GM21447 (cell line): Measurements from ENCODE around the gene SLC25A22.
A peak's percentile ranks its signal among the peaks of the same experiment; 100 is the strongest.

Experiments
- ATAC-seq: cut with Tn5 transposase; IDR thresholded peaks from one replicate; pipeline ENCODE4 v1.9.1; 2021; ENCODE audit not compliant: unreplicated experiment

SLC25A22 gene

DNA sequence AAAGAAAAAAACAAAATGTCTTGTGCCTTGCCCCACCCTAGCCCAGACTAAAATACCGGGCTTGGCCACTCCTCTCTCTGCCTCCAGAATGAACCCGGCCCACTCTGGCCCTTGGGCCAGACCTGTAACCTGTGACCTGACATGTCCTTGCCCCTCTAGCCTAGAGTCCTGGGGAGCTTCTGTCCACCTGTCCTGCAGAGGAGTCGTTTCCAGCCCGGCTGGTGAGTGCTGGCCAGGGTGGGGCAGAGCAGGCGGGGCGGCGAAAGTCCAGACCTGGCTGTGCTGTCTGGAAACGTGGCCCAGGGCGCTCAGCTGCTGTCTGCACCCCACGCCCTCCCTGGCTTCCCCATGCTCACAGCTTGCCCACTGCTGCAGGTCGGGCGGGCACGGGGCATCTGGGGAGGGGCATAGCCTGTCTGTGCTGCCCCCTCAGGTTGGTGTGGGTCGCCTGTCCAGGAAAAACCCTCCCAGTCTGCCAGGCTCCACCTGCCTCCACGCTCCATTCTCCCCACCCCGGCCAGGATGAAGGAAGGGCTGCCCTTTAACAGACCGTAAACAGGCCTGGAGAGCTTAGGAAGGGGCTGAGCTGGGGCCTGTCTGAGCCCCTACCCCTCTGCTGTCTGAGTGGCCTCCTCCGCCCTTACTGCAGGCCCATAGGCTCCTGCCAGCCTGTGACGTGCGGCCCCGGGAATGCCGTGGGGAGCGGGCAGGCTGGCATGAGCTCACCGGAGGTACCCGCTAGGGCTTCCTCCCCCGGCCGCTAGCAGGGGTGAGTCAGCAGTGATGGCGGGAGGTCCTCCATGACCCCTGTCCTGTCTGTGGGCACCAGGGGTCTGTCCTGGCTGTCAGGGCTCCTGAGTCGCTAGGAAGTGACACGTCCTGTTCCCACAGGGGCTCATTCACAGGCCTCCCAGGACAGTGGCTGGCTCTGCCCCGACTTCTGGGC lies 36.6 kb upstream of the SLC25A22 start:
- no peak for ATAC-seq

DNA sequence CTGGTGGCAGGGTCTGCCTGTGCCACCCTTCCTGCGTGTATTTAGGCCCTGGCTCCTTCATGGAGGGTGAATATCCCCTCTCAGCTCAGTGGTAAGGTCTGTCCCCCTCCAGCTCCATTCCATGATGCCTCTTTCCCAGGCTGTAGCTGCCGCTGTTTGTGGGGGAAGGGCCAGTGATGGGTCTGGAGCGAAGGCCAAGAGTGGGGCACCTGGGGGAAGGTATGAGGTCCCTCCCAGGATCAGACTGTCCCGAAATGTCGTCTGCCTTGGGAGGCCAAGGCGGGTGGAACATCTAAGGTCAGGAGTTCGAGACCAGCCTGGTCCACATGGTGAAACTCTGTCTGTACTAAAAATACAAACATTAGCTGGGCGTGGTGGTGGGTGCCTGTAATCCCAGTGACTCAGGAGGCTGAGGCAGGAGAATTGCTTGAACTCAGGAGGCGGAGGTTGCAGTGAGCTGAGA lies 35.8 kb upstream of the SLC25A22 start:
- ATAC-seq: no peak

DNA sequence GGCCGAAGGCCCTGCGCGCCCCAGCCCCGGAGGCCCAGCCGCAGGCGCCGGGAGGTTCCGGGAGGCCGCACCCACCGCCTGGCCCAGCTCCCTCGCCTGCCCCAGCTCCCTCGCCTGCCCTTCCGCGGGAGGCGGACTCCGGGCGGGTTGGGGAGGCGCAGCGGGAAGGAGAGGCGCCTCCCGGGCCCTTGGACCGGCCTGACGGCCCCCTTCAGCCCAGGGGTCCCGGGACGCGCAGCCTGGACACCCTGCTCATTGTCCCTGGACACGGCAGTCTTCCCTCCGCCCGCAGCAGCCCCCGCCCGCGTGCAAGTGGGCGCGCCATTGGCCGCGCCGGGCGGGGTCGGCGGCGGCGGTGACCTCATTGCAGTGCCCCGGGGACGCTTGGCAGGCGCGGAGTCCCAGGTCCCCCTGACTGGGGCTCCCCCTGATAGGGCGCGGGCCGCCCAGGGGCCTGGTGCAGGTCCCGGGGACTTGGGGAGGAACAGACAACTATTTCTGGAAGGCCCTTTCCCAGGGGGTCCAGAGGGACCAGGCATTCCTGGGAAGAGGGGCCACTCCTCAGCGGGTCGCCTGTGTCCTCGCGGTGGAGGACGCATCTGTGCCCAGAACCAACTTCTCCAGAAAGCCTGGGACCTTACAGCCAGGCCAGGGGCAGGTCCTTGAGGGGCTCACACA lies 35.2 kb upstream of the SLC25A22 start:
- peak; percentile 14 for ATAC-seq

DNA sequence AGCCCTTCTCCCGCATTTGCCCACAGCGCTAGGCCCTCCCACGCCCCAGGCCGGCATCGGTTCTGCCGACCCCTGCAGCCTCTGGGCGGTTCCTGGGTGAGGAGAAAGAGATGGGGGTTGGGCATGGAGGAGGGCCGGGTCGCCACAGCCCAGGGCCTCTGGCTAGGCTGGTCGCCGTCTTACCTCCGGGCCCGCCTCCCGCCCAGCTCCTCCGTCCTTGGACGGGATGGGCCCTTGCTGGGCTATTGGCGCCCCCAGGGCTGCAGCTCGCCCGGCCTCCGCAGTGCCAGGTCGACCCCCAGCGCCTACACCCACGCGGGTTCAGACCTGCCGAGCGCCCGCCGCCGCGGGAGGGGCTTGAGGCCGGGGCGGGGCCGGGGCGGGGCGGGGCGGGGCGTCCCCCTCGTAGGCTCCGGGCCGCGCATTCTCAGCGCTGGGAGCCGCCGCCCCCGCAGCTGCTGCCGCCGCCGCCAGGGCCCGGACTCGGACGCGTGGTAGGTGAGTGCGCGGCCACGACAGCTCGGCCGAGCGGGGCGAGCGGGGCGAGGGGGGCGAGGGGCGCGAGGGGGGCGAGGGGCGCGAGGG lies 34.5 kb upstream of the SLC25A22 start, which contains the start of gene CD151:
Gene CD151, plus strand, starts transcription at position 424 of the 585 bp plus-strand sequence. CDS start 3,118 bp downstream, outside the sequence.
- ATAC-seq: peak; percentile 32

DNA sequence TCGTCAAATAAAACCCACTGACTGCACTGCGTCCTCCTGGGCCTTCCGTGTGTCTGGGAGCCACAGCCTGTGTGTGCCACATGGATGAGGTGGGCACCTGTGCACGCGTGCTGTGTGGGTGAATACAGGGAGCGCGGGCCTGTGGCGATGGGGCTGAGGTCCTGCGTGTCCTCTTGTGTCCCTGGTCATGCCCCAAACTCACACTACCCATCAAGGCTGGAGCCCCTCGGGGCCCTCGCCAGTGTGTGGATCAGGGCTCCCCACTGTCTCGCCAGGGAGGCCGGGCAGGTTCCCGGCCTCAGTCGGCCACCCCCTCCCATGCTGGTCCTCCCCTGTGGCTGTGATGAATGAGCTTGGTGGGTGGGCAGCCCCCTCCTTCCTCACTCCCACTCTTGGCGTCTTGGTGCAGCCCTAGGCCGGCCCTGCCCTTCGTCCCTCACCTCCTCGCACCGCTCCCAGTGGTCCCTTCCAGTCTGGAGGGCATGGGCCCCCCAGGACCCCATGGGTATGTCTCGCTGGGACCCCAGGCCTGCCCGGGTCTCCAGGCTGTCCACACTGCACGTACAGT lies 34.0 kb upstream of the SLC25A22 start:
- no peak for ATAC-seq

DNA sequence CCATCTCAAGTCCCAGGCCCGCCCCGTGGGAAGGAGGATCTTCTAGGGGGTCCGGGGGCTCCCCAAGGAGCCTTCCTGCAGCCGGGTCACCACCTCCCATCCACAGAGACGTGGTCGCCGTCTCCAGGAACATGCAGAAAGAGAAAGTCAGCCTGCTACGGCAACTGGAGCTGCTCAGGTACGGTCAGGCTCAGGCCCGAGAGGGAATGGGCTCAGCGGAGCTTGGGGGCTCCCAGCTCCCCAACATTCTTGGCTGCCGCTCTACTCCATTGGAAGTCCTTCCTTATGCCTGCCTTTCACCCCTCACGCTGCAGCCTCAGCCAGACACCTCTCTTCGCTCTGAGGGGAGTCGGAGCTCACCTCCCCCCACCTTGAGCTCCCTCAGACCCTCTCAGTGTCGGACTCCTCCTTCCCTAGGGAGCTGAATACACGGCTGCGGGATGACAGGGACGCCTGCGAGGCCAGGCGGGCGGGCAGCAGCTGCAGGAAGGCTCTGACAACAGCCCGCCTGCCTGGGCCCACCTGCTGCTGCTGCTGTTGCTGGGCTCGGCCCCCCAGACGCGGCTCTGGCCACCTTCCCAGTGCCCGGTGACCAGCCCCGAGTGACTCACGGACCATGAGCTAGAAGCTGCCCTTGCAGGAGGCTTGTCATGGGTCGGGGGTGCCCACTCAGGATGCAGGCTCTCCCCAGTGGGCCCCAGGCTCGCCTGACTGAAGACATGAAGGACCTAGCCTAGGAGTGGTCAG lies 33.2 kb upstream of the SLC25A22 start:
- ATAC-seq: no peak

DNA sequence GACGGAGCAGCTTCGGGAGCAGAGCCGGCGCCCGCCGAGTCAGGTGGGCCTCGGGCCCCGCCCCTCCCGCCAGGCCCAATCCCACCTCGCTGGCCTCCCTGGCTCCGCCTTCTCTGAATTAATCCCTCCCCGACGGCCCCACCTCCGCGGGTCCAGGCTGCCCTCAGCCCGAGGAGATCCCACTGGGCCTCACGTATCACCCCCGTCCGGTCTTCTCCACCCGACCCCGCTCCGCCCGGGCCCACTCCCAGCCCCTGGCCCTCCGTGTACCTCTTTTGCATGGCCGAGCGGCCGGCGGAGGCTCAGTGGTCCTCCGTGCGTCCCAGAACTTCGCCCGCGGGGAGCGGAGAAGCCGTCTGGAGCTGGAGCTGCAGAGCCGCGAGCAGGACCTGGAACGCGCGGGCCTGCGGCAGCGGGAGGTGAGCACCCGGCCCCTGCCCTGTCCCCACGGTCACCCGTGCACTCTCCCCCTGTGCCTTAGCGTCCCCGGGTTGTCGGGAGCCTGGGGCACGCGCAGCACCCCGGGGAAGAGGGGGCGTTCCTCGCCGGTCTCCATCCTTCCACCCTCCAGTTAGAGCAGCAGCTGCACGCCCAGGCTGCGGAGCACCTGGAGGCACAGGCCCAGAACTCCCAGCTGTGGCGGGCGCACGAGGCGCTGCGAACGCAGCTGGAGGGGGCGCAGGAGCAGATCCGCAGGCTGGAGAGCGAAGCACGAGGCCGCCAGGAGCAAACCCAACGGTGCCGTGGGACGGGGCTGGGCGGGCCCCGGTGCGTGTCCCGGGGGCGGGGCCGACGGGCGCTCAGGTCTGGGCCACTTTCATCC lies 32.4 kb upstream of the SLC25A22 start:
- ATAC-seq: peak; percentile 29

DNA sequence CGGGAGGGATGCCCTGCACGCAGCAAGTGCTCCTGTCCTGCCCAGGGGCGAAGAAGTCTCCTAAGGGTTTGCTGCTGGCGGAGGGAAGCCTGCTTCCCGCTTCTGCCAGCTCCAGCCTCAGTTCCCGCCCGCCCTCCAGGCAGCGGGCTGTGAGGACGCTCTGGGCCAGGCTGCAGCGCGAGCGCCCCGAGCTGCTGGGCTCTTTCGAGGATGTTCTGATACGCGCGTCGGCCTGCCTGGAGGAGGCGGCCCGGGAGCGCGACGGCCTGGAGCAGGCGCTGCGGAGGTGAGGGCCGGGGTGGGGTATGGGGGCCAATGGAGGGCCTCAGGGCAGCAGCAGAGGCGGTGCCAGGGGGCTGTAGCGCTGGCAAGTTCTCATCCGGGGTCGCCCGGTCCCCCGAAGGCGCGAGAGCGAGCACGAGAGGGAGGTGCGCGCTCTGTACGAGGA lies 31.8 kb upstream of the SLC25A22 start:
- no peak for ATAC-seq

DNA sequence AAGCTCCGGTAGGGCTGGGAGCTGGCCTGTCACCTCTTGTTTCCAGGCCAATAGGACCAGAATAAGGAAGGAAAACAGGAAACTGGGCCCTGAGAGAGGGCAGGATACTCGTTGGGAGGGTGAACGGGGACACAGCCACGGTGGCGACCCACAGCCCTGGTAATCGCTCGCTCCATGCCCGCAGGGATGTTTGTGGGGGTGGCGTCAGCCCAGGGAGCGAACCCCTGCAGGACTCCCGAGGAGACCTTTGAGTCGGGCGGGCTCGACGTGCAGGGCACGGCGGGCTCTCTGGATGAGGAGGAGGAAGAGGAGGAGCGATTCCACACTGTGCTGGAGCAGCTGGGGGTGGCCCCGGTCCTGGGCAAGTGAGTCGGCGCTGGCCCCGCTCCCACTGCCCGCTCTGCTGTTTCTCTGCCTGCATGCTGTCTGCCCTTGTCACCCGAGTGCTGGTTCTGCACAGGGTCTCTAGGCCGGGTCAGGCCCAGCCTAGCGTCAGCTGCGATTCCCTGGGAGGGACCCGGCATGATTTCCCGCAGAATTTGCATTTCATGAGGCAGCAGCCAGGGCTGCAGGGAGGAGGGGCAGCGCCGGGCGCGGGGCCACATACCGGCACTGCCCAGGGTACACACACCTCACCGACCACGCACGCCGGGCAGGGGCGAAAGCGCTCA lies 31.2 kb upstream of the SLC25A22 start:
- no peak for ATAC-seq

DNA sequence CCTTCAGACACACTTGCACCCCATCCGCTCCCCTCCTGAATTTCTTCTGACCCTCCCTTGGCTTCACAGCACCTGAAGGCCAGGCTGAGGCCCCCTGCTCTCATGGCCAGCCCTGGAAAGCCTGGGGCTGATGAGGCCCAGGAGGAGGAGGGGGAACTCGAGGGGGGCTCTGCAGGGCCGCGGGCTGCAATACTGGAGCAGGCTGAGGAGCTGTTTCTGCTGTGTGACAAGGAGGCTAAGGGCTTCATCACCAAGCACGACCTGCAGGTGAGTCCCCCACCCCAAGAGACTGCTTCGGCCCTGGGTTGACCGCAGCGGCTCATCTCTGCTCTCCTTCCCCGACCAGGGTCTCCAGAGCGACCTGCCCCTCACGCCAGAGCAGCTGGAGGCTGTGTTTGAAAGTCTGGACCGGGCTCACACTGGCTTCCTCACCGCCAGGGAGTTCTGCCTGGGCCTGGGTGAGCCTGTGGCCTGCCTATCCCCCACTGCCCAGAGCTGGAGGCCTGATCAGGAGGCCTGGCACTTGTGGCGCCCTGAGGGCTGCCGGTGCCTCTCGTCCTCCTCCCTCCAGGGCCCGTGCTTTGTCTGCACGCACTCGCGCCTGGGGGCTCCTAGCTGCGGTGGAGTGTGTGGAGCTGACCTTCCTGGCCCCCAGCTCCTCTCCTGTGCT lies 30.6 kb upstream of the SLC25A22 start:
- ATAC-seq: no peak

DNA sequence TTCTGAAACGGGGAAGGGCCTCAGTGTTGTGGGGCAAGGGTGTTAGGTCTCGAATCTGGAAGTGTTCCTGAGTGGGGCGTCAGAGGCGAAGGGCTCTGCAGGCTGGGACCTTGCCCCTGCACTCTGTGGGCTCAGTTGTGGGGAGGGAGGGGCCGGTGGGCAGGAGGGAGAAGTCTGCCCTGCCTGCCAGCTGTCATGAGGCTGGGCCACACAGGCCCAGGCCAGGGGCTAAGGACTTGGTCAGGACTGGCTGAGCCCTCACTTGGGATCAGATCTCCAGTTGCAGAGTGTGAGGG lies 29.8 kb upstream of the SLC25A22 start, which contains the start of gene CRACR2B:
Gene CRACR2B, plus strand, starts transcription at position 23 of the 296 bp plus-strand sequence. CDS start 689 bp downstream, outside the sequence.
- peak; percentile 31 for ATAC-seq

DNA sequence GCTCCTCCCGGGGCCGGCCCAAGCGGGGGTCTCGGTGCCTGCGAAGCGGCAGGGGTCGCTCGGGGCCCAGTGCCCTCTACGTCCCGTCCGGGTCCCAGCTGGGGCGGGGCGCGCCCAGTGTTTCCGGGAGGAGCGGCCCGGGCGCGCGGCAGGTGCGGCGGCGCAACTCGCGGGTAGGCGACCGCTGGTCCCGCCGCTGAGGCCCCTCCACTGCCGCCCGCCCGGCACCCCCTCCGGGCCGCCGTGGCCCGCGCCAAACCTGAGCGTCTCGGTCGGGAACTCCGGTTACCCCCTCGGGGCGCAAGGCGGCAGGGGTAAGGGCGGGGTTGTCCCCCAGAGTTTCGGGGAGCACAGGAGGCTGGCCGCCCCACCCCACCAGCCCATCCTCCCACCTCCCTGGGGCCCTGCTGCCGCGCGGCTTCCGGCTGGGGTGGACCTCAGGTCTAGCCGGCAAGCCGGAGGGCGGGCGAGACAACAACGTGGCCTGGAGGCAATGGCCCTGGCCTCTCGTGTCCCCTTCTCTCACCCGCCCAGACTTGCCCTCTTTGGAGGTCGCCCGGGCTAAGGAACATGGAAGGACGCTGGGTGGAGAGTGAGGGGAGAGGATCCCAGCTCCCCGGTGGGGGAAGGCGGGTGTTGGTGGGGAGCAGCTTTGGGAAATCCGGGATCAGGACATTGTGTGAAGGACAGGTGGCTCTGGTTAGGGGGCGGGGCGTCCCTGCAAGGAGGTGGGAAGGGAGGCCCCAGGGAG lies 29.2 kb upstream of the SLC25A22 start:
- peak; percentile 36 for ATAC-seq

DNA sequence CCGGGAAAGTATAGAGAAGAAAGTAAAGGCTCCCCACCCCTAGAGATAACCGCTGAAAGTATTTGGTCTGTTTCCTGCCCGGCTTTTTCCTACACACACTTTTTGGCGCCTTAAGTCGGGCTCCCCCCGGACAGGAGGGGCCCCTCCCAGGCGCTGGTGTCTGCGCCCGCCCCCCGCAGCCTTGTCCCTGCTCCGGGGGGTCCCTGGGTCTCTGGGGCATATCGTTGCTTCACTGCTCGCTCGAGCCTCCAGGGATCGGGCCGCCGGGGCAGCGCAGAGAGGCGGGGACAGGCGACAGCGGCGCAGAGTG lies 28.7 kb upstream of the SLC25A22 start:
- no peak for ATAC-seq

DNA sequence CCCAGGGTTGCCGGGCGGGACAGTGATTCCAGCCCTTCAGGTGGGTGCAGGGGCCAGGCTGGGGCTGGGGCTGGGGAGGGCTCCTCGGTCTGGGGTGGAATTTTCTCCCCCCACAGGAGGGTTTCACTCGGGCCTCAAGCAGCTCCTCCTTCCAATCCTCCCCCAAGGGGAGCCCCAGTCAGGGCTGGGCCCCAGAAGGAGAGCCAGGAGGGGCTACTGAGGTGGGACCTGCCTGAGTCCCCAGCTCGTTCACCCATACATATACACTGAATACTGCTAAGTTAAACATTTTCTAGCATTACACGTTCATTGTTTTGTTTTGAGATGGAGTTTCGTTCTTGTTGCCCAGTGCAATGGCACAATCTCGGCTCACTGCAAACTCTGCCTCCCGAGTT lies 28.1 kb upstream of the SLC25A22 start:
- no peak for ATAC-seq

DNA sequence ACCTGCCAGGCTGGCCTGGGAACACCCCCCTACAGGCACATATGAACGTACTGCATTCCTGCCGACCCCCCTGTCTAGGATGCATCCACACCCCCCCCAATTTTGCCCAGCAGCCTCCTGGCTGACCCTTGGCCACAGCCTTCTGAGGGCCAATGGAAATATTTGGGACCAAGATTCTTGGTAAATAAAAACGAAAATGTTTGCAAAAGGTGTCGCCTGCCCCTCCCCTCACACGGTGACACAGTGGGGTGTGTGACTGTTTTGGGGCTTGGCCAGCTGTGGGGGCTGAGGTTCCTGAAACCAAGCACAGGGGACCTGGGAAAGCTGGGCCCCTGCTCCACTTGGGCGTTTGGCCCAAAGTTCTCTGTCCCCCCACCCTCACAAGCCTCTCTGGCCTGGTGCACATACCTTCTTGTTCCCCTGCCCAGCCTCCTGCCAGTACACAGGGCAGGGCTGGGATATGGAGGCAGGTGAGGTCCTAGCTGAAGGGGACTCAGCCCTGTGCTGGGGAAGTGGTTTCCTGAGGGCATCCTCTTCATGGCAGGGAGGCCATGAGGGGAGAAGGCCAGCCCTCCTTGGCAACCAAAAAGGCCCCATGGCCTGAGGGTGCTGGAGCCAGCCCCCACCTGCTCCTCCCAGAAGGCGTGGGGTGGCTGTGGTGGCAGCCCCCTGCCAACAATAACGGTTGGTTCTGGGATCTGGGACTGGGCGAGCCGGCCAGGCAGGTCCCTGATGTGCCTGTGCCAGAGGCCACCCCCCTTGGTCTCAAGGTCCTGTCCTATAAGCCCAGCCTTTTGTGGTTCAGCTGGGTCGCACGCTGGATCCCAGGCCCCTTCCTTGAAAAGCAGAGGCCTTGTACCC lies 27.5 kb upstream of the SLC25A22 start:
- ATAC-seq: no peak

DNA sequence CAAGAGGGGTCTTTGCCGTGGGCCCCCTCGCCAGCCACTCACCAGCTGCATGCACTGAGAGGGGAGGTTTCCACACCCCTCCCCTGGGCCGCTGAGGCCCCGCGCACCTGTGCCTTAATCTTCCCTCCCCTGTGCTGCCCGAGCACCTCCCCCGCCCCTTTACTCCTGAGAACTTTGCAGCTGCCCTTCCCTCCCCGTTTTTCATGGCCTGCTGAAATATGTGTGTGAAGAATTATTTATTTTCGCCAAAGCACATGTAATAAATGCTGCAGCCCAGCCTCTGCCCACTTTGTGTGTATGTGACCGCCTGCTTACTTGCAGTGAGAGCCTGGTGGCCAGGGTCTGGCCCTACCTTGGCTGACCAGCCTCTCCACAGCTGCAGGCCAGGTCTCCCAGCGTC lies 26.9 kb upstream of the SLC25A22 start:
- ATAC-seq: no peak

DNA sequence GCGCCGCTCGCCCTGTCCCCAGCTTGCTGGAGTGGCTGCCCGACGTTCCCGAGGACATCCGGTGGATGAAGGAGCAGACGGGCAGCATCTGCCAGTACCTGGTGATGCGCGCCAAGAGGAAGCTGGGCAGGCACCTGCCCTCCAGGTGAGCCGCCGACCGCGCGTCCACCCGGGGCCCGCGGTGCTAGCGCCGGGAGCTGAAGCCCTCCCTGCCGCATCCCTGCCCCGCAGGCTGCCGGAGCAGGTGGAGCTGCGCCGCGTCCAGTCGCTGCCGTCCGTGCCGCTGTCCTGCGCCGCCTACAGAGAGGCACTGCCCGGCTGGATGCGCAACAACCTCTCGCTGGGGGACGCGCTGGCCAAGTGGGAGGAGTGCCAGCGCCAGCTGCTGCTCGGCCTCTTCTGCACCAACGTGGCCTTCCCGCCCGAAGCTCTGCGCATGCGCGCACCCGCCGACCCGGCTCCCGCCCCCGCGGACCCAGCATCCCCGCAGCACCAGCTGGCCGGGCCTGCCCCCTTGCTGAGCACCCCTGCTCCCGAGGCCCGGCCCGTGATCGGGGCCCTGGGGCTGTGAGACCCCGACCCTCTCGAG lies 26.3 kb upstream of the SLC25A22 start:
- no peak for ATAC-seq
